ENCODE measurements around the gene NDUFC2.

NDUFC2 gene

GRCh38 chr11:78070621-78071020 lies 9.0 kb downstream of the NDUFC2 start:
- Histone ChIP-seq H2AFZ (ENCODE audit: low read depth) (no peak overlapping the region), H3K4me2 (no peak overlapping the region), H3K9ac (no peak overlapping the region), H3K36me3 (ENCODE audit: insufficient read depth) (peaks cover 17% of the 10 kb centered on the region; the same call in 1 of the 2 replicates), H3K27ac (no peak overlapping the region), H3K79me2 (ENCODE audit: insufficient read depth, low read depth) (peaks cover 18% of the 10 kb centered on the region), H4K20me1 (ENCODE audit: insufficient read depth) (peaks cover 8% of the 10 kb centered on the region; the same call in 1 of the 2 replicates), H3K4me3 (IDR thresholded peaks at IDR 0.05; ENCODE audit: insufficient read depth, low read depth, low read length) (no peak overlapping the region), H3K27me3 (ENCODE audit: insufficient read depth, low read depth) (no peaks in the 10 kb centered on the region), H3K4me1 (ENCODE audit: low read depth, poor library complexity, severe bottlenecking) (peaks cover 5% of the 10 kb centered on the region)
- no peak for TF ChIP-seq CTCF (conservative IDR thresholded peaks at IDR 0.05; ENCODE audit: low read depth, low read length)

- Histone ChIP-seq H3K79me2 (ENCODE audit: insufficient read depth, low read depth) (peaks cover 6% of the 10 kb centered on the region; the same call in 1 of the 2 replicates), H4K20me1 (ENCODE audit: insufficient read depth) (no peaks in the 10 kb centered on the region), H3K9ac (no peak overlapping the region), H3K36me3 (ENCODE audit: insufficient read depth) (peaks cover 17% of the 10 kb centered on the region; the same call in 1 of the 2 replicates), H3K4me1 (ENCODE audit: low read depth, poor library complexity, severe bottlenecking) (peaks cover 14% of the 10 kb centered on the region), H3K27me3 (ENCODE audit: insufficient read depth, low read depth) (no peaks in the 10 kb centered on the region), H2AFZ (ENCODE audit: low read depth) (no peak overlapping the region), H3K4me2 (no peak overlapping the region), H3K4me3 (IDR thresholded peaks at IDR 0.05; ENCODE audit: insufficient read depth, low read depth, low read length) (no peak overlapping the region), H3K27ac (no peak overlapping the region)
- TF ChIP-seq CTCF (conservative IDR thresholded peaks at IDR 0.05; ENCODE audit: low read depth, low read length) = no peak
Measured at GRCh38 chr11:78069465-78069864, 10.2 kb downstream of the NDUFC2 start.

GRCh38 chr11:78067704-78068103 lies 12.0 kb downstream of the NDUFC2 start:
- H3K36me3 ChIP-seq (ENCODE audit: insufficient read depth) = peaks cover 17% of the 10 kb centered on the region; the same call in 1 of the 2 replicates
- H3K4me2 ChIP-seq = no peak overlapping the region
- H3K79me2 ChIP-seq (ENCODE audit: insufficient read depth, low read depth) = no peaks in the 10 kb centered on the region
- H3K4me1 ChIP-seq (ENCODE audit: low read depth, poor library complexity, severe bottlenecking) = peaks cover 14% of the 10 kb centered on the region
- no peak overlapping the region for H3K9ac ChIP-seq
- TF ChIP-seq CTCF (conservative IDR thresholded peaks at IDR 0.05; ENCODE audit: low read depth, low read length) = no peak
- no peak overlapping the region for H2AFZ ChIP-seq (ENCODE audit: low read depth)
- no peaks in the 10 kb centered on the region for H4K20me1 ChIP-seq (ENCODE audit: insufficient read depth)
- no peak overlapping the region for H3K4me3 ChIP-seq (IDR thresholded peaks at IDR 0.05; ENCODE audit: insufficient read depth, low read depth, low read length)
- H3K27ac ChIP-seq = no peak overlapping the region
- no peaks in the 10 kb centered on the region for H3K27me3 ChIP-seq (ENCODE audit: insufficient read depth, low read depth)

GRCh38 chr11:78066471-78066870 lies 13.2 kb downstream of the NDUFC2 start:
- peaks cover 15% of the 10 kb centered on the region; the same call in 1 of the 2 replicates for H3K36me3 ChIP-seq (ENCODE audit: insufficient read depth)
- H3K4me1 ChIP-seq (ENCODE audit: low read depth, poor library complexity, severe bottlenecking) = peaks cover 14% of the 10 kb centered on the region
- H2AFZ ChIP-seq (ENCODE audit: low read depth) = no peak overlapping the region
- H4K20me1 ChIP-seq (ENCODE audit: insufficient read depth) = no peaks in the 10 kb centered on the region
- no peak overlapping the region for H3K27ac ChIP-seq
- no peaks in the 10 kb centered on the region for H3K27me3 ChIP-seq (ENCODE audit: insufficient read depth, low read depth)
- no peak overlapping the region for H3K9ac ChIP-seq
- H3K4me2 ChIP-seq = no peak overlapping the region
- no peak for TF ChIP-seq CTCF (conservative IDR thresholded peaks at IDR 0.05; ENCODE audit: low read depth, low read length)
- no peaks in the 10 kb centered on the region for H3K79me2 ChIP-seq (ENCODE audit: insufficient read depth, low read depth)
- H3K4me3 ChIP-seq (IDR thresholded peaks at IDR 0.05; ENCODE audit: insufficient read depth, low read depth, low read length) = no peak overlapping the region
